ENCODE results near the gene TBCE. TPM values are rescaled to one million over a fixed set of nuclear protein-coding genes. Genes with fewer than 3 reads are reported as not detected.

TBCE gene
- total and polyA plus RNA-seq, 9 of the 15 experiments (the other 6 are each of a cell fraction or from before 2014, with no cell fraction given): 52.6 to 92.1 (median 82.1) TPM

DNA sequence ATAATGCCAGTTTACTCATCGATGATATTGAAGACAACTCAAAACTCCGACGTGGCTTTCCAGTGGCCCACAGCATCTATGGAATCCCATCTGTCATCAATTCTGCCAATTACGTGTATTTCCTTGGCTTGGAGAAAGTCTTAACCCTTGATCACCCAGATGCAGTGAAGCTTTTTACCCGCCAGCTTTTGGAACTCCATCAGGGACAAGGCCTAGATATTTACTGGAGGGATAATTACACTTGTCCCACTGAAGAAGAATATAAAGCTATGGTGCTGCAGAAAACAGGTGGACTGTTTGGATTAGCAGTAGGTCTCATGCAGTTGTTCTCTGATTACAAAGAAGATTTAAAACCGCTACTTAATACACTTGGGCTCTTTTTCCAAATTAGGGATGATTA, 25.2 kb upstream of the TBCE start (continued):
- TF ChIP-seq, protein P1, sequence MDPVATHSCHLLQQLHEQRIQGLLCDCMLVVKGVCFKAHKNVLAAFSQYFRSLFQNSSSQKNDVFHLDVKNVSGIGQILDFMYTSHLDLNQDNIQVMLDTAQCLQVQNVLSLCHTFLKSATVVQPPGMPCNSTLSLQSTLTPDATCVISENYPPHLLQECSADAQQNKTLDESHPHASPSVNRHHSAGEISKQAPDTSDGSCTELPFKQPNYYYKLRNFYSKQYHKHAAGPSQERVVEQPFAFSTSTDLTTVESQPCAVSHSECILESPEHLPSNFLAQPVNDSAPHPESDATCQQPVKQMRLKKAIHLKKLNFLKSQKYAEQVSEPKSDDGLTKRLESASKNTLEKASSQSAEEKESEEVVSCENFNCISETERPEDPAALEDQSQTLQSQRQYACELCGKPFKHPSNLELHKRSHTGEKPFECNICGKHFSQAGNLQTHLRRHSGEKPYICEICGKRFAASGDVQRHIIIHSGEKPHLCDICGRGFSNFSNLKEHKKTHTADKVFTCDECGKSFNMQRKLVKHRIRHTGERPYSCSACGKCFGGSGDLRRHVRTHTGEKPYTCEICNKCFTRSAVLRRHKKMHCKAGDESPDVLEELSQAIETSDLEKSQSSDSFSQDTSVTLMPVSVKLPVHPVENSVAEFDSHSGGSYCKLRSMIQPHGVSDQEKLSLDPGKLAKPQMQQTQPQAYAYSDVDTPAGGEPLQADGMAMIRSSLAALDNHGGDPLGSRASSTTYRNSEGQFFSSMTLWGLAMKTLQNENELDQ (CRISPR knock-in tag; IDR thresholded peaks at IDR 0.05; ENCODE audit: borderline replicate concordance): no peak
- TF ChIP-seq SAFB (IDR thresholded peaks at IDR 0.05; ENCODE audit: borderline replicate concordance, low read depth, low read length): no peak
- TF ChIP-seq TSC22D4 (tag; IDR thresholded peaks at IDR 0.05): no peak
- TF ChIP-seq RUNX1 (IDR thresholded peaks at IDR 0.05; ENCODE audit: low read depth): no peak
- TF ChIP-seq SUPT5H (IDR thresholded peaks at IDR 0.05): no peak
- TF ChIP-seq, protein P2, sequence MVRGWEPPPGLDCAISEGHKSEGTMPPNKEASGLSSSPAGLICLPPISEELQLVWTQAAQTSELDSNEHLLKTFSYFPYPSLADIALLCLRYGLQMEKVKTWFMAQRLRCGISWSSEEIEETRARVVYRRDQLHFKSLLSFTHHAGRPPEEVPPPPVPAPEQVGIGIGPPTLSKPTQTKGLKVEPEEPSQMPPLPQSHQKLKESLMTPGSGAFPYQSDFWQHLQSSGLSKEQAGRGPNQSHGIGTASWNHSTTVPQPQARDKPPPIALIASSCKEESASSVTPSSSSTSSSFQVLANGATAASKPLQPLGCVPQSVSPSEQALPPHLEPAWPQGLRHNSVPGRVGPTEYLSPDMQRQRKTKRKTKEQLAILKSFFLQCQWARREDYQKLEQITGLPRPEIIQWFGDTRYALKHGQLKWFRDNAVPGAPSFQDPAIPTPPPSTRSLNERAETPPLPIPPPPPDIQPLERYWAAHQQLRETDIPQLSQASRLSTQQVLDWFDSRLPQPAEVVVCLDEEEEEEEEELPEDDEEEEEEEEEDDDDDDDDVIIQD (CRISPR knock-in tag; IDR thresholded peaks at IDR 0.05): no peak
- TF ChIP-seq, protein P3, sequence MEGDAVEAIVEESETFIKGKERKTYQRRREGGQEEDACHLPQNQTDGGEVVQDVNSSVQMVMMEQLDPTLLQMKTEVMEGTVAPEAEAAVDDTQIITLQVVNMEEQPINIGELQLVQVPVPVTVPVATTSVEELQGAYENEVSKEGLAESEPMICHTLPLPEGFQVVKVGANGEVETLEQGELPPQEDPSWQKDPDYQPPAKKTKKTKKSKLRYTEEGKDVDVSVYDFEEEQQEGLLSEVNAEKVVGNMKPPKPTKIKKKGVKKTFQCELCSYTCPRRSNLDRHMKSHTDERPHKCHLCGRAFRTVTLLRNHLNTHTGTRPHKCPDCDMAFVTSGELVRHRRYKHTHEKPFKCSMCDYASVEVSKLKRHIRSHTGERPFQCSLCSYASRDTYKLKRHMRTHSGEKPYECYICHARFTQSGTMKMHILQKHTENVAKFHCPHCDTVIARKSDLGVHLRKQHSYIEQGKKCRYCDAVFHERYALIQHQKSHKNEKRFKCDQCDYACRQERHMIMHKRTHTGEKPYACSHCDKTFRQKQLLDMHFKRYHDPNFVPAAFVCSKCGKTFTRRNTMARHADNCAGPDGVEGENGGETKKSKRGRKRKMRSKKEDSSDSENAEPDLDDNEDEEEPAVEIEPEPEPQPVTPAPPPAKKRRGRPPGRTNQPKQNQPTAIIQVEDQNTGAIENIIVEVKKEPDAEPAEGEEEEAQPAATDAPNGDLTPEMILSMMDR (IDR thresholded peaks at IDR 0.05 in 2 of 3, conservative IDR thresholded peaks at IDR 0.05 in 1 of 3; ENCODE audit: insufficient read depth in 2 of 3, low read depth in 1 of 3, low read length in 3 of 3): no peak
- TF ChIP-seq NFXL1 (CRISPR knock-in tag; IDR thresholded peaks at IDR 0.05): no peak
